MM.1S (cell line): ENCODE results near the gene S100A16.

Source experiments
- CTCF ChIP-seq: fragments of 300-600 bp; sonication (generic); IDR thresholded peaks from 2 replicates; pipeline ENCODE4 v1.5.1; 2016; ENCODE audit warnings: antibody characterized with exemption, low read length, mixed read lengths
- EZH2 ChIP-seq: fragments of 300-600 bp; sonication (generic); optimal IDR thresholded peaks from 2 replicates; pipeline ENCODE3; 2017; ENCODE audit warnings: low read depth, mild to moderate bottlenecking, antibody characterized with exemption, low read length, mixed read lengths
- EZH2phosphoT487 ChIP-seq: fragments of 300-600 bp; sonication (generic); IDR thresholded peaks from 2 replicates; pipeline ENCODE4 v1.6.1; 2018; ENCODE audit warnings: antibody characterized with exemption, low read length

GRCh38 chr1:153629343-153629665, 16.4 kb upstream of the S100A16 start:
- TF ChIP-seq EZH2 (no peak), CTCF (no peak), EZH2phosphoT487 (no peak)
